Activated T-cell treated with anti-CD3 and anti-CD28 coated beads for 4 hours (primary cell): ENCODE results near the gene SLC22A6.
A peak's percentile ranks its signal among the peaks of the same experiment; 100 is the strongest.

Experiments used
- DNase-seq: peaks from one replicate; pipeline ENCODE4 v3.0.0-alpha.2; 2020

SLC22A6 gene

GRCh38 chr11:62984451-62984991 lies at the start of gene SLC22A6:
Gene SLC22A6, minus strand, starts transcription at chr11:62984967. Its CDS starts 277 bp downstream, at chr11:62984690.
- DNase-seq = no peak

- DNase-seq = no peak
Measured at GRCh38 chr11:63032457-63032856, 47.7 kb upstream of the SLC22A6 start.

DNA sequence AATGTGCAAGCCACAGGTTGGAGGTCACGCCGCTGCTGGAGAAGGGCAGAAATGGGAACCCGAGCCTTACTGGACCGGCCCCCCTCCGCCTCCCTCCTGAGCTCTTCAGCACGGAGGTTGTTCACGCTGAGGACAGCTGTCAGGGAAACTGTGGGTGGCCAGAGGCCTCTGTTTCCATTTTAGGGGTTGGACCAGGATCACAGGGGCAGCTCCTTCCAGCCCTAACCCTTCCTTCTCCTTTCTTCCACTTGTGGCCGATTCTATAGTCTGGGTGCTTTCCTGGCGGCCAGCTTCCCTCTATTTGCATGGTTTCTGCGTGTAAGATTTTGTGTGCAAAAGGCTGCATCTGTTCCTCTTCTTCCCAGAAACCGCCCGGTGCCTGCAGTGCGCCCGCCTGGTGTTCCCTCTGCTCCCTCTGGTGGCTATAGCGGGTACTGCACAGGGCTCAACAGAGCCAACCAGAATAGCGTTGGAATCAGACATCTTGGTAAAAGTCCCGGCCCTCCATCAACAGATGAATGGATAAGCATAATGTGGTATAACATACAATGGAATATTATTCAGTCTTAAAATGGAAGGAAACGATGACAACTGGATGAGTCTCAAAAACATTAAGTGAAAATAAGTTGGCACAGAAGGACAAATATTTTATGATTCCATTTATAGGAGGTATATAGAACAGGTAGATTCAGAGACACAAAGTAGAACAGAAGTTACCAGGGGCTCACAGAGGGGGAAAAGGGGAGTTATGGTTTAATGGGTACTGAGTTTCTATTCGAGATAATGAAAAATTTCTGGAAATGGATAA lies 39.3 kb upstream of the SLC22A6 start:
- peak; percentile 88 for DNase-seq

- DNase-seq = no peak
Measured at GRCh38 chr11:63023222-63023814, 38.6 kb upstream of the SLC22A6 start.

DNA sequence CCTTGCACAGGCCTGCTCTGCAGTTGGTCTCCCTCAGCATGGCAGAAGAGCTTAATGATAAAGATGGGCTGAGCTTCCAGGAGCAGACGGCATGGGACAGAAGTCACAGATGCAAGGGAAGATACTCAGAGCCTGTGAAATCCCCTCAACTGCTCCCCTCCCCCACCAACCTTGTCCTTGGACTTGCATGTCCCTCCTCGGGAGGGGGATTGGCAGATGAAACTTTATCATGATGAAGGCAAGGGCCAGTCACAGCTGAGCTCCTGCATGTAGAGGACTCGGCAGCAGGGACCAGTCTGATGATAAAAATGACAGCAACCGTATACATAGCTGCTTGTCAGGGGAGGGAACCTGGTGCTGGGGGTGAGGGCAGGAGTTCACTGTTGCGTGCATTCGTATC lies 37.7 kb upstream of the SLC22A6 start:
- no peak for DNase-seq

DNA sequence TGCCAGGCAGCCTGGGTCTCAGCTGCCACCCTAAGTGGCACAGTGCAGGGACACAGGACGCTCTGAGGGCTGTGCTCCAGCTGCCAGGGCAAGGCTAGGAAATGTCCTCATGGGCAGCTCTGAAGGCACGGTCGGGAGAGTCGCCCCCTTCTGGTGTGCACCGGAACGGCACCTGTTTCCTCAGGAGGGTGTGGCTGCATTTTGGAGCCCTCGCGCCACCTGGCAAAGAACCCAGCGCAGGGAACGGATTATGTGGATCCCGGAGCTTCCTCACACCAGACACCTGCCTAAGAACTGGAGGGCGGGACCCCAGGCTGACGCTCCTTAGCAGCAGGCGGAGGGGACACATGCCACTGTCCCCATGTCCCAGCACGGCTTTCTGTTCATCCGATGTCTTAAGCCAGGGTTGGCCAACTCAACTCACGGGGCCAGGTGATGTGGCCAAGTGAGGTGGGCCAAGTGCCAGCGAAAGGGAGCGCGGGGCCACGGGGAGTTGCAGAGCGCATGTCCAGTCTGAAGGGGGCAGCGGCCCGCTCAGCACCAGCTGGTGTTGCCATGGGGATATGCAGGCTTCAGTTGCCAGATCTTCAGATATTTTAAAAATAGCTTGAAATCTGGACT lies 36.0 kb upstream of the SLC22A6 start:
- DNase-seq = no peak

DNA sequence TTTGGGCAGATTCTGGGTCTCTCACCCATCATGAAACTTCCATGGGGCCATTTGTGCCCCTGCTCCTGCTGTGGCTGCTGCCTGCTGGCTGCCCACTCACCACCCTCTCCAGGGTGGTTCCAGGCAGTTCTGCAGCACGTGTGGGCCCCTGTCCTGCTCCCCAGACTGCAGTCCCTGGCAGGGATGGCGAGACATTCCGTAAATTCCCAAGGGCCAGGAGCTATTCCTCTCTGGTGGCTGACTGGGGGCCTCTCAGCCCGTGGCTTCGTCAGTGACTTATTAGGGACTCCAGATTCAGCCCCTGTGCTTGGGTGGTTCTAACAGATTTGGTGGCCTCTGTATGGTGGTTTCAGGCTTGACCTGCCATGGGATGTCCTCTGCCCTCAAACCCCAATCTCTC lies 34.7 kb upstream of the SLC22A6 start:
- DNase-seq = no peak

DNA sequence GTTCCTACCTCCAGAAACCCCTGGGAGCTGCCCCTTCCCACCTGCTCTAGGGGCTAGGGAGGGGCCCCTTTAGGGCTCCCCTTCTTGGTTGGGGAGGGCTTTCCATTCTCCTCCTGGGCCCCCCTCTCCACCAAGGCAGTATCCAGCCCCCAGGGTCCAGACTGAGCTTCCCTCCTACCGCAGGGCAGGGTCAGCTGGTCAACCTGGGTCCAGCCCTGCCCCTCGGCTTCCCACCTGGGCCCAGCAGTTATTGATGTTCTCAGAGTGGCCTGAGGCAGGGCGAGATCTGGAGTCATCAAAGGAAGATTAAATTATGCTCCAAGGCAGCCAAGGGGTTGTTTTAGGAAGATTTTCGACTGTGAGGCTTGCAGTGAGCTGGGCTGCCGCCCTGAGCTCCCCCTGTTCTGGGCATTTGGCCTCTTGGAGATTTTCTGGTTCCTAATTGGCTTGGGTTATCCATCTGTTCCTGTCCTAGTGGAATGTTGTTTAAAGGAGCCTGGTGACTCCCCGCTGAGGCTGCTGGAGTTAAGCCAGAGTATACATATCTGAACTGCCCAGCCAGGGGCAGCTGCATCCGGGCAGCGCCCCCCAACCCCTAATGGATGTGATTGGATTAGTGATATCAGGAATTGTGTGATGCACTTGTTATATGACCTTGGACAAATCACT lies 32.7 kb upstream of the SLC22A6 start:
- no peak for DNase-seq

DNA sequence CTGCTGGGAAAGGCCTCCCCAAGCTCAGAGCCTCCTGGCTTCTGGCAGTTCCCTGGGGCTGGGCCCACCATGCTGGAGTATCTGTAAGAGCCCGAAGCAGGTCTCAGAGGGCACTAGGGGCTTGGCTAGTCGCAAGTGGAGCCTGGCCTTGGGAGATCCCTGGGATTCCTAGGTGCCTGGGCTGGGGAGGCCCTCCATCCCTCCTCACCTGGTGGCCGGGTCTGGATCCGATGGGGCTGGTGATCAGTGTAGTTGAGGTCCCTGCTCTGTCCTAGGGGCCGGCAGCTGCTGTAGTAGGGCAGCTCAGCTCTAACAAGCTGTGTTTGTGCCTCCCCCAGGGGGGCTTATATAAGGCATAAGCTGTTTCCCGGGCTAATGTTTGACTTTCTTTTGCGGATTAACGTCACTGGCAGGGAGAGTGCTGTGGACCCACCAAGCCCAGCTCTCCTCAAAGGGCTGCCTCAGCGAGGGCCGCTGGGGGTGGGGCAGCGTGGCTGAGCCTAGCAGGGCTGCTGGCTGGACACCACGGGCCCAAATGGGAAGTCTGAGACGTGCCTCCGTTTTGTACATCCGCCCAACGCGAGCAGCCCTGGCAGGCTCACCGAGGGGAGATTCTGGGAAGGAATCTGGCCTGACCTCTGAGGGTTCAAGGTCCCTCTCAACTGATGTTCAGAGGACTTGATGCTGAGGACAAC lies 30.9 kb upstream of the SLC22A6 start, which contains the start of gene SLC22A8:
Gene SLC22A8, minus strand, starts transcription at position 321 of the 695 bp plus-strand sequence. CDS start 883 bp downstream, outside the sequence.
- no peak for DNase-seq

DNA sequence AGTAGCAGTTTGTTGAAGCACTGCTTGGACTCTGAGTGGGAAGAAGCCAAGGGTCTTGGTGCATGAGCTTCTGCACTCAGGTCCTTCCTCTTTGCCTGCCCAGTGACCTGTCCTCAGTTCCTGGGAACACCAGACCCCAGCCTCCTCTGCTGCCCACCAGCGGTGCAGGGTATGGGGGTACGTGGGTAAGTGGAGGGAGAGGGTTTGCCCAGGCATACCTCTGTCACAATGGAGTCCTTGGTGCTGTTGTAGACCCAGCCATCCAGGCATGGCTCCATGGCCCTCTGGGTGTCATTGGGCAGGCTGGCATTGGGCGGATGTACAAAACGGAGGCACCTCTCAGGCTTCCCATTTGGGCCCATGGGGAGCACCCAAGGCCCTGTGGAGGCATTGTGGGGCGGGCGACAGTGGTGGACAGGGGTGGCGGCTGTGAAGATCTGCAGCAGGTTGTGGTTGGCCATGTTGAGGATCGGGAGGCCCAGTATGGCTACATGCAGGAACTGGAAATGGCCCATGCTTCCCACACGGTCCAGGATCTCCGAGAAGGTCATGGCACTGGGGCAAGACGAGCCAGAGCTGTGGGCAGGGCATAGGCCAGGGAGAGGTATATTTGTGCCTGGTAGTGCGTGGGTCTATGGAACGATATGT lies 29.8 kb upstream of the SLC22A6 start:
- no peak for DNase-seq

DNA sequence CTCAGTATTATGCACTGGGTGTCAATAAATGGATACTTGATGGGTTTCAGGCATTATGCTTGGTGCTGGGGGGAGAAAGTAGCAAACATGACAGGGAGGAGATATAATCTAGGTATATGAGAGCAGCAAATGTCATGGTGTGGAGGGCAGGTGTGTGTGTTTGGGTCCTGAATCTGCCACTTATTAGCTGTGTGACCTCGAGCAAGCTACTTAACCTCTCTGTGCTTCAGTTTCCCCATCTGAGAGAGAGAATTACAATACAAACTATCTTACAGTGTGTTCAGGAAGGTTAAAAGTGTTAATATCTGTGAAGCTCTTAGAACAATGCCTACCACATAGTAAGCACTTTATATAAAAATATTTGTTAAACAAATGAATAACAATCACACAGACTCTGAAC lies 28.1 kb upstream of the SLC22A6 start:
- DNase-seq = no peak

DNA sequence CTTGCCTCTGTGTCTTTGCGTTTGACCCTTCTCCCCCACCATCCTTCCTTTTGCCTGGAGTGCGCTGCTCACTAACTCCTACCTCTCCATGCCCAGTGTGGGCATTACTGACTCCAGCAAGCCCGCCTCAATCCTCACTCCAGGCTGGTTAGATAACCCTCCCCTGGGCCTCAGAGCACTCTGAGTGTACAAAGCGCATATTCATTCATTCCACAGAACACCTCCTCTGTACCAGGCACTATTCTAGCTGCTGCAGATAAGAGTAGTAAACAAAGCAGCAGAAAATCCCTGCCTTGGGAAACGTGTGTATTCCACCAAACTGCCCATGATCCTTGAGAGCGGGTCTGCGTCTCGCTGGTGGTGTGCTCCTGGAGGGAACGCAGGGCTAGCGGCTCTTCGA lies 27.7 kb upstream of the SLC22A6 start:
- no peak for DNase-seq

GRCh38 chr11:63010934-63011439 lies 26.2 kb upstream of the SLC22A6 start:
- no peak for DNase-seq

DNA sequence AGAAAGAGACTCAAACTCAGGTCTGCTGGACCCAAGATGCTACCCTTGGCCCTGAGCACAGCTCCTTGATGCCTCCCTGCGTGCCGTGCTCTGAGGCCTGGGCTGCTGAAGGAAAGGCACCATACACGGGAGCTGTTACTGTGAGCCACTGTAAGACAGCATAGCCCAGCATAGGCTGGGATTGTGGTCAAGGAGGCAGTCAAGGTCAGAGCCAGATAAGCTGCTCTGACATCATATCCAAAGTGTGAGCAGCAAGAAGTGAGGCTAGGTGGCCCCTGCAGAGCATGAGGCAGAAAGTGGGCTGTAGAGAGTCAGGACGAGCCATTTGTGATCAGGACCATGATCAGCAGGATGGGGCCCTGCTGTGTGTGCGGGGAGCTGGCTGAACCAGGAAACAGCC lies 23.2 kb upstream of the SLC22A6 start:
- no peak for DNase-seq

DNA sequence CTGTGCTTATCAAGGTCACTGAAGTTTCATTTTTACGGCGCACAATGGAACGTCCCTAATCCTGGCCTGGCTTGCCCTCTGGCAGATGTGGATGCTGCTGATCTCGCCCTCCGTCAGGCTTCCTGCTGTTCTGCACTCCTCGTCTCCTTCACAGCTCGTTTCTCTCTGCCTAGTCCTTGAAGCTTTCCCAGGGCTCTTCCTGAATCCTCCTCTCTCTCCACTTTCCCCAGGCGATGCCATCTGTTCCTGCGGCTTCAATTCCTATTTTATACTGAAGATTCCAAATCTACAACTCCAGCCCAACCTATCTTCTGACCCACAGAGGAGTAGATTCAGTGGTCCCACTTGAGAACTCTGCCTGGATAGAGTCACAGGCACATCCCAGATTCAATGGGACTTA lies 16.7 kb upstream of the SLC22A6 start:
- no peak for DNase-seq

DNA sequence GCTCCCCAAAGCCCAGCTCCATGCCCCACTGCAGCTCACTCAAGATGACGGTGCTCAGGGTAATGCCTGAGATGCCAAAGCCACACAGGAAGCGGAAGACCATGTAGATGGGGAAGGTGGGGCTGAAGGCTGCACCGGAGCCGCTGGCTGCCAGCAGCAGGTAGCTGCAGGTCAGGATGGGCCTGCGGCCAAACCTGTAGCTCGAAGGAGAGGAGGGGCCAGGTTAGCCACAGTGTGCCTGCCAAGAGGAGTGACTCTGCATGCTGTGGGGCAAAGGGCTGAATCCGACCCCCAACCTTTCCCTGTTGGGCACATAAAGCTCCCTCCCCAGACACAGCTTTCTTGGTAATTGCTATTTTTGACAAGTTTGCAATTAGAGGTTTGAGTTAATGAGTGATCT lies 14.9 kb upstream of the SLC22A6 start:
- no peak for DNase-seq

DNA sequence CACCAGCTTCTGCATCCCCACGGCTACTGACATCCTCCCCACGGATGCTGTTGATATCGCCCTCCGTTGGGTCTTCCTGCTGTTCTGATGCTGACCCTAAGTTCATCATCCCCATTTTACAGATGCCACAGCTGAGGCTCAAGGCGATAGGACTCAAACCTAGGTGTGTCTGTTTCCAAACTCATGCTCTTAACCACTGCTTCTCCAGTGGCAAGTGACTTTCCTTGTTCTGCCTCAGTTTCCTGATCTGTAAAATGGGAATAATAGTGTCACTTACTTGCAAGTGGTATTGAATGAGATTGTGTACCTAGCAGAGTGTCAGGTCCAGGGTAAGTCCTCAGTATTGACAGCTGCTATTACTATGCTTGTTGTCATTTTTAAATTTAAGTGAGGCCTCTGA lies 14.4 kb upstream of the SLC22A6 start:
- no peak for DNase-seq

DNA sequence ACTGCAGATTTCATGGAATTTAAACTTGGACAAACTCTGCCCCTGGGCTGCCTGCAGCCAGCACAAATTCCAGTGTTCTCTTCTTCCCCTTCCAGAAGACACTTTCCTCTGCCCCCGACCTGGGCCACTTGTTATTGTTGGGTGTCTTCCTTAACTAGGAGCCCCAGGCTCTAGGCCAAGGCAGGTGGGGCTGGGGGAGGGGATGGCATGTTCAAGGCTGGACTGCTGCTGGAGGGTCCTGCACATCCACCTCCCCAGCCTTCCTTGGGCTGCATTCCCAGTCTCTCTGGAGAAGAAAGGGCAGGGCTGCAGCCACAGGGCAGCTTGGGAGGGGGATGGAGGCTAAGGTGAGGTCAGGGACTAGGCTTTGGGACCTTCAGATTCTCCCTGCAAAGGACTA lies 11.5 kb upstream of the SLC22A6 start:
- DNase-seq = no peak

DNA sequence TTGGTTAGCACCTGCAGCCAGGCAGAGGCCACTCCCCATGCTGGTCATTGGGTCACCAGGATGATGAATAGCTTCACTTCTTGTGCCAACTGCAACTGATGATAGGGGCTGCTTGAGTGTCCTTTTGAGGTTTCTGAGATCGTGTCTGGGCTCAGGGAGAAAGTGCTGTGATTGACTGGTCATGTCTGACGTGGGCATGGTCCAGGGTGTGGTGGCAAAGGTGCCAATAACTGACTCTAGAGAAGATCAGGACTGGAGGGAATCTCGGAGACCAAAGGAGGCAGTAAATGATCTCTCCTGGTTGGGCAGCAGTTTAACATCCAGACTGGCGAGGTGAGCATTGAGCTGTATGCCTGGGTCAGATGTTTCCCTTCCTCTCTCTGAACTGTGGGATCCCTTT lies 10.0 kb upstream of the SLC22A6 start:
- no peak for DNase-seq

DNA sequence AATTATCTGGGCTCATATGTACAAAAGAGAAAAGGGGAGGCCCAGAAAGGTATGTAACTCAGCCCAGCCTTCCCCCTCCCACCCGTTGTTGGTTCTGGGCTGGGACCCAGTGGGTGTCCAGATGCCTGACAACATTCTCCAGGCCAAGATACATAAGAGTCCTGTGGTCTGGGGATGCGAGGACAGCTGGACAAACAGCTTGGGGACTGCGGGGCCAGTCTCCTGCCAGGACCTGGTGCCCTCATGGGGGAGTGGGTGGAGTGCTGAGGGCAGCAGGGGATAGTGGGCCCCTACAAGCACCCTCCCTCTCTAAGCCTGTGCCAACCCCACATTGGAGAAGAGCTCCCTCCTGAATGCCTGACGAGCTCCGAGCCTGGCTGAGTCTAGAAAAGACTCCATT lies 3.5 kb upstream of the SLC22A6 start:
- no peak for DNase-seq

GRCh38 chr11:62985041-62985750 lies 429 bp upstream of the SLC22A6 start:
- no peak for DNase-seq
